Activated naive CD8-positive, alpha-beta T cell treated with anti-CD3 and anti-CD28 coated beads, Interleukin-2, amount 10 ng/mL, durations not matched to agents 7 days and 5 days (primary cell): ENCODE data around the gene PPP4R3A. TPM values are rescaled to one million over a fixed set of nuclear protein-coding genes. Genes with fewer than 3 reads are reported as not detected.

Experiments
- ATAC-seq: fragments of 150-1000 bp; cut with Tn5 transposase; one replicate; pipeline ENCODE4 v1.10.0; 2021; ENCODE audit warnings: low read depth, moderate library complexity
- POLR2A ChIA-PET: fragments of 350-600 bp; sonication (Branson Sonifier 250); formaldehyde crosslinking; loops from one replicate; lab custom pipeline; 2021; ENCODE audit warnings: antibody characterized with exemption; lab: Charles Lee
- DNase-seq: peaks from one replicate; pipeline ENCODE4 v3.0.0; 2021
- H3K27ac Mint-ChIP-seq: one replicate; pipeline ENCODE4 v1.8.0; 2022; ENCODE audit warnings: mild to moderate bottlenecking, mixed read lengths
- H3K27me3 Mint-ChIP-seq: one replicate; pipeline ENCODE4 v1.8.0; 2022; ENCODE audit warnings: mild to moderate bottlenecking, moderate library complexity, mixed read lengths
- H3K36me3 Mint-ChIP-seq: one replicate; pipeline ENCODE4 v1.8.0; 2021; ENCODE audit warnings: mild to moderate bottlenecking, mixed read lengths
- H3K4me1 Mint-ChIP-seq: one replicate; pipeline ENCODE4 v1.8.0; 2021; ENCODE audit warnings: mixed read lengths
- H3K4me3 Mint-ChIP-seq: one replicate; pipeline ENCODE4 v1.8.0; 2022; ENCODE audit warnings: mild to moderate bottlenecking, moderate library complexity, mixed read lengths
- H3K9me3 Mint-ChIP-seq: one replicate; pipeline ENCODE4 v1.8.0; 2021; ENCODE audit warnings: mixed read lengths
- total RNA-seq, 2 experiments: library from RNA; stranded (reverse); gene quantifications; one replicate each; pipeline ENCODE4 v1.2.3, GENCODE V29; 2021

The PPP4R3A gene
- total RNA-seq, 2 experiments from 2014 or later: 138 to 142 TPM

DNA sequence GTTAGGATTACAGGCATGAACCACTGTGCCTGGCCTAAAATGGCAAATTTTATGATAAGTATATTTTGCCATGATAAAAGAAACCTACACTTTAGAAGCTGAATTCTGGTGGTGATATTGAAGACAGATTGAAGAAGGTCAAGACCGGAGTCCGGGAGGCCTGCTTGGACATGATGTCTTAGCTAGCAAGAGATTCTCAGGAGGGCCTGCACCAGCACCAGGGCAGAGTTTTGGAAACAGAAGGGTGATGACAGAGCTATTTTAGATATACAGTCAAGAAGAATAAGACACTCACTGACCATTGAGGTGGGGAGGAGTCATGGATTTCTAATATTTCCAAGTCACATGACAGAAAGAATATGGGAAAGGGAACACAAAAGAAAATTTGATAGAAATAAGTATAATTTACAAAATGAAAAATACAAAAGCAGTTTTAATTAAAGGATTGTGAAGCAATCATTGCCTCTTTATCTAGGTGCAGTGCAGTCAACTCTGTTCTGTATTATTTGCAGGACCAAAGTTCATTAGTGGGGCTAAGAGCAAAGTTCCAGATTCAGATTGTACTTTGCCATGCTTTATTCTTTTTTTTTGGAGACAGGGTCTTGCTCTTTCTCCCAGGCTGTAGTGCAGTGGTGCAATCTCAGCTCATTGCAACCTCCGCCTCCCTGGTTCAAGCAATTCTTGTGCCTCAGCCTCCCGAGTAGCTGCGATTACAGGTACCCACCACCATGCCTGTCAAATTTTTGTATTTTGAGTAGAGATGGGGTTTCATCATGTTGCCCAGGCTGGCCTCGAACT lies 9.3 kb upstream of the PPP4R3A start:
- POLR2A ChIA-PET: no interaction called here
- H3K27me3 Mint-ChIP-seq: peaks cover 15% of the 10 kb centered on the region

DNA sequence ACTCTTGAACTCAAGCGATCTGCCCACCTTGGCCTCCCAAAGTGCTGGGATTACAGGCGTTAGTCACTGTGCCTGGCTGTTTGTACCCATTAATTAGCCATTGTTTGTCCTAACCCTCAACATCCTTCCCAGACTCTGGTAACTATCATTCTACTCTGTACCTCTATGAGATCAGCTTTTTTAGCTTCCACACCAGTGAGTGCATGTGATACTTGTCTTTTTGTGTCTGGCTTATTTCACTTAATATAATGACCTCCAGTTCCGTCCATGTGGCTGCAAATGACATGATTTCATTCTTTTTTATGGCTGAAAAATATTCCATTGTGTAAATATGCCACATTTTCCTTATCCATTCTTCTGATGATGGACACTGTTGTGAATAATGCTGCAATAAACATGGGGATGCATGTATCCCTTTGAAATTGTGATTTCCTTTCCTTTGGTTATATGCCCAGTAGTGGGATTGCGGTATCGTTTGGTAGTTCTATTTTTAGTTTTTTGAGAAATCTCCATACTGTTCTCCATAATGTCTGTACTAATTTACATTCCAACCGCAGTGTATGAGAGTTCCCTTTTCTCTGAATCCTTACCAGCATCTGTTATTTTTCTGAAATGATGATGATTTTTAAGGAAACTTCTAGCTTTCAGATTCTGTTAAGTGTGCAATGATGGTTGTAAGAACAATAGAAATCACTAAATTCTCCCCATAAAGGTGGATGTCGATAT lies 6.7 kb upstream of the PPP4R3A start:
- no peaks in the 10 kb centered on the region for H3K4me1 Mint-ChIP-seq
- ATAC-seq (no peak), DNase-seq (no peak)
- H3K27ac Mint-ChIP-seq: no peak overlapping the region
- POLR2A ChIA-PET: no interaction called here
- H3K27me3 Mint-ChIP-seq: peaks cover 10% of the 10 kb centered on the region
- H3K36me3 Mint-ChIP-seq: no peaks in the 10 kb centered on the region
- H3K9me3 Mint-ChIP-seq: peaks cover 2% of the 10 kb centered on the region
- no peak overlapping the region for H3K4me3 Mint-ChIP-seq

More for the DNA sequence above, 9.3 kb upstream of the PPP4R3A start:
- no peaks in the 10 kb centered on the region for H3K4me1 Mint-ChIP-seq
- H3K9me3 Mint-ChIP-seq: peaks cover 2% of the 10 kb centered on the region
- ATAC-seq (no peak), DNase-seq (no peak)
- H3K36me3 Mint-ChIP-seq: no peaks in the 10 kb centered on the region
- H3K27ac Mint-ChIP-seq: no peak overlapping the region
- no peak overlapping the region for H3K4me3 Mint-ChIP-seq

GRCh38 chr14:91515979-91516378 lies 5.9 kb upstream of the PPP4R3A start:
- H3K27ac Mint-ChIP-seq: no peak overlapping the region
- POLR2A ChIA-PET: no interaction called here
- peaks cover 2% of the 10 kb centered on the region for H3K9me3 Mint-ChIP-seq
- H3K4me1 Mint-ChIP-seq: peaks cover 2% of the 10 kb centered on the region
- H3K27me3 Mint-ChIP-seq: peaks cover 10% of the 10 kb centered on the region
- H3K4me3 Mint-ChIP-seq: no peak overlapping the region
- ATAC-seq: no peak
- no peak for DNase-seq
- H3K36me3 Mint-ChIP-seq: no peaks in the 10 kb centered on the region

DNA sequence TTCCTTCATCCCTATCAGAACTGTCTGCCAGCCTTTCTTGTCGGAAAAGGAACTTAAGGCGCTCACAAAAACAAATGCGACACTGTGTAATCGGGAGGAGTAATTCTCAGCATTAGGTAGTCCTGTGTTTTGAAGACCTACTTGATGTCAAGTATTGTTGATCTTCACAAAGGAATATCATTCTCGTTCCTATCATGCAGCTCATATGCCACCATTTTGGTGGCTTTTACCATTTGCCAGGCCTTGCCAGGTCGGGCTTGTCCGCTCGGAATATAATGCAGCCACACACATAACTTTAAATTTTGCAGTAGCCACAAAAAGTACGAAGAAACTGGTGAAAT lies 903 bp upstream of the PPP4R3A start:
- Mint-ChIP-seq H3K27ac (peak overlapping the region; percentile 100), H3K27me3 (peaks cover 2% of the 10 kb centered on the region), H3K36me3 (peaks cover 16% of the 10 kb centered on the region), H3K4me3 (peak overlapping the region; percentile 88), H3K4me1 (peaks cover 11% of the 10 kb centered on the region), H3K9me3 (no peaks in the 10 kb centered on the region)
- ATAC-seq: no peak
- no peak for DNase-seq
- POLR2A ChIA-PET: interaction anchor here (1.6 kb wide), 1 partner anchor 347 kb away, joined by 3 read pairs; no protein-coding TSS in a partner anchor

DNA sequence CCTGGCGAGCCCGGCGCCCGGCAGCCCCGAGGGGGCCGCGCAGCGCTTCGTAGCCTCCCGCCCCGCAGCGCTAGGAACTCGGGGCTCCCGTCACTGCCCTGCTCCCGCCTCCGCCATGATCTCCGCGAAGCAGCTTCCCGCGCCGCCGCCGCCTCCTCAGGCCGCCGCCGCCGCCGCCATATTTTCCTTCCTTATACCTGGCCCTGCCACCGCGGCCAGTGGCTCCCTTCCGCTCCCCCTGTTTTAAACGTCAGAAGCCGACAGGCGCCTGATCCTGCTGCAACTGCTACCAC lies 286 bp downstream of the PPP4R3A start:
- Mint-ChIP-seq H3K4me3 (peak overlapping the region; percentile 88), H3K36me3 (peaks cover 20% of the 10 kb centered on the region), H3K27ac (peak overlapping the region; percentile 100), H3K4me1 (peaks cover 18% of the 10 kb centered on the region), H3K27me3 (no peaks in the 10 kb centered on the region), H3K9me3 (no peaks in the 10 kb centered on the region)
- DNase-seq (no peak), ATAC-seq (peak; percentile 32)
- POLR2A ChIA-PET: interaction anchor here (0.7 to 2.5 kb wide), 17 partner anchors 9 to 1126 kb away, joined by 3 to 17 read pairs (median 3); partner anchors contain the start of genes FBLN5, TC2N and TRIP11

DNA sequence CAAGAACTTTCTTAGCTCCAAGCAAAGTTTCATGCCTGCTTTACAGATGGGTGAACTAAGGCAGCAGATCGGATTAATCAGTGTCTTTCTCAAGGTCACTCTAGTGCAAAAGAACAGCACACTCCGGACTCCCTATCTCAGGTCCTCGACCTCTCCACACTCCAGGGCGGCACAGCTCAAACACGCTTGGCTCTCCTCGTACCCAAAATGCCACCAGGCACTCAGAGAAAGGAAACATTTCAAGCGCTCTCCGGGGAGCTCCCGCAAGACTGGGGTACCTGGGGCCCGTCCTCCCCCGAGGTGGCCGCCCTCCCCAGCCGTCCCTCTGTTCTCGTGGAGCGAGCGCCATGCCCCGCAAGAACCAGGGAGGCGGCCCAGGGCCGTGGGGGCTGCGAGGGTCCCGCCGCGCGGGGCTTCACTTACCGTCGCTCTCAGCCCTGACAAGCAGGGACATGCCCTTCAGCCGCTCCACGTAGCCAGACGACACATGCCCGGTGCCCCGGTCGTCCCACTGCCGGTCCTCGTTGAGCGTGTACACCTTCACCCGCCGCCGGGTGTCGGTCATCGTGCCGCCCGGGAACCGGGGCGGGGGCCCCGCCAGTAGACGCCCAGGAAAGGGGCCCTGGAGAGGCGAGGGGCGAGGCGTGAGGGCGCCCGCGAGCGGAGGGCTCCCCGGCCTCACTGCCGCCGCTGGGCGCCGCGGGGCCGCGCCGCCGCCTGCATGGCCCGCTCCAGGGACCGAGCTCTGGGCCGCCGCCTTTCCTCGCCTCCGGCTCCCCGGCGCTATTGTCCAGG lies 830 bp downstream of the PPP4R3A start:
- H3K4me3 Mint-ChIP-seq: peak overlapping the region; percentile 98
- peaks cover 23% of the 10 kb centered on the region for H3K36me3 Mint-ChIP-seq
- H3K27me3 Mint-ChIP-seq: no peaks in the 10 kb centered on the region
- peaks cover 20% of the 10 kb centered on the region for H3K4me1 Mint-ChIP-seq
- peak; percentile 8 for ATAC-seq
- DNase-seq: peak; percentile 70
- H3K27ac Mint-ChIP-seq: peak overlapping the region; percentile 90
- POLR2A ChIA-PET: interaction anchor here (0.7 to 2.5 kb wide), 17 partner anchors 9 to 1125 kb away, joined by 3 to 17 read pairs (median 3); partner anchors contain the start of genes FBLN5, TC2N and TRIP11
- no peaks in the 10 kb centered on the region for H3K9me3 Mint-ChIP-seq

GRCh38 chr14:91508105-91508504 lies 2.0 kb downstream of the PPP4R3A start:
- Mint-ChIP-seq H3K36me3 (peaks cover 29% of the 10 kb centered on the region), H3K4me3 (peak overlapping the region; percentile 98)

DNA sequence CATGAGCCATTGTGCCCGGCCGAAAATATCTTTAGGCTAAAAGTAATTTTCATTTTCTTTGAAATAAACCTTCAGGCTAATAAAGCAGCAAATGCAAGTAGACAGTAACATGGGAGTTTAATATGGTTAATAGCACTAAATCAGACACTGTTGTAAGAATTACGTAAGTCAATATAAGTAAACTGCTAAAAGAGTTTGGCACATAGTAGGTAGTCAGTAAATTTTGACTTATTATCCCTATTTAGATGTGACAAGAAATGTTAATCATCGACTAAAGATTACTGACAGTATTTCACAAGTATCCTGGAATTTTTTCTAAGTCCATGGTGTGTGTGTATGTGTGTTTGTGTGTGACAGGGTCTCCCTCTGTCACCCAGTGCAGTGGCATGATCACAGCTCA lies 3.9 kb downstream of the PPP4R3A start:
- H3K4me1 Mint-ChIP-seq: peaks cover 34% of the 10 kb centered on the region
- H3K27ac Mint-ChIP-seq: no peak overlapping the region
- ATAC-seq: no peak
- no peaks in the 10 kb centered on the region for H3K9me3 Mint-ChIP-seq
- H3K4me3 Mint-ChIP-seq: peak overlapping the region; percentile 55
- DNase-seq: no peak
- POLR2A ChIA-PET: interaction anchor here (1.0 to 1.1 kb wide), 2 partner anchors 15 to 106 kb away, joined by 3 to 4 read pairs; no protein-coding TSS in a partner anchor
- H3K27me3 Mint-ChIP-seq: no peaks in the 10 kb centered on the region
- peaks cover 38% of the 10 kb centered on the region for H3K36me3 Mint-ChIP-seq

More at GRCh38 chr14:91508105-91508504, 2.0 kb downstream of the PPP4R3A start:
- Mint-ChIP-seq H3K4me1 (peaks cover 26% of the 10 kb centered on the region), H3K27me3 (no peaks in the 10 kb centered on the region), H3K9me3 (no peaks in the 10 kb centered on the region), H3K27ac (peak overlapping the region; percentile 90)
- DNase-seq (no peak), ATAC-seq (no peak)
- POLR2A ChIA-PET: interaction anchor here (2.5 kb wide), 1 partner anchor 532 kb away, joined by 17 read pairs; the partner anchor contains the start of gene TRIP11

GRCh38 chr14:91503000-91503504 lies 7.1 kb downstream of the PPP4R3A start:
- peaks cover 36% of the 10 kb centered on the region for H3K4me1 Mint-ChIP-seq
- peaks cover 37% of the 10 kb centered on the region for H3K36me3 Mint-ChIP-seq
- H3K27me3 Mint-ChIP-seq: no peaks in the 10 kb centered on the region
- DNase-seq (no peak), ATAC-seq (no peak)
- H3K4me3 Mint-ChIP-seq: no peak overlapping the region
- no peak overlapping the region for H3K27ac Mint-ChIP-seq
- H3K9me3 Mint-ChIP-seq: no peaks in the 10 kb centered on the region
- POLR2A ChIA-PET: no interaction called here

DNA sequence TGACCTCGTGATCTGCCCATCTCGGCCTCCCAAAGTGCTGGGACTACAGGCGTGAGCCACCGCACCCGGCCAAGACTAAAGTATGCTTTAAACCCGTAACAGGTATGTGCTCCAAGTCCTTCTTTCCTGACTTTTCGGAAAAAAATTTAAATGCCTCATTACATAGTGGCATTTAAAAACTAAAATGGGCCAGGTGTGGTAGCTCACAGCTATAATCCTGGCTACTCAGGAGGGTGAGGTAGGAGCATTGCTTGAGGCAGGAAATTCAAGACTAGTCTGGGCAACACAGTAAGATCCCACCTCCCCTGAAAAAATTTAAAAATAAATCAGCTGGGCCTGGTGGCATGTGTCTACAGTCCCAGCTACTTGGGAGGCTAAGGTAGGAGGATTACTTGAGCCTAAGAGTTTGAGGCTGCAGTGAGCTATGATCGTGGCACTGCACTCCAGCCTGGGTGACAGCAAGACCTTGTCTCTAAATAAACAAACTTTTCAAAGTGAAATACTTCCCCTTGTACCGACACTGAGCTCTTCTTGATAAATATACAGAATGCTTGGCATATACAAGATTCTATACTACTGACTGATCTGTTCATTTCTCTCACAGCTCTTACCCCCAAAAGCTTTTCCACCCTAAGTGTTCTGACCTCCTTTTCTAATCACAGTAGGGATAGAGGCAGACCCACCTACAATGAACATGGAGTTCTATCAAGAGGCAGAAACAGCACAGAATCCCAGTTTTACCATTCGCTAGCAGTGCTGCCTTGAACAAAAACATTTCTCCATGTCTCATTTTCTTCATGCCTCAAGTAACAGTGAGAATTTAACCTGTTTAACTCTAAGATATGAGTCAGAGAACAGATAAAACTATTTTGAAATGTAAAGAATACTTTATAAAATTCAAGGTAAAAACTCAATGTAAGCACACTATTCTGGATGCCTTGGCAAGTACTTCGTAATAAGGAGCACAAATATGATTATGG lies 7.9 kb downstream of the PPP4R3A start:
- H3K4me3 Mint-ChIP-seq: no peak overlapping the region
- no peak overlapping the region for H3K27ac Mint-ChIP-seq
- no peaks in the 10 kb centered on the region for H3K9me3 Mint-ChIP-seq
- POLR2A ChIA-PET: no interaction called here
- H3K4me1 Mint-ChIP-seq: peaks cover 44% of the 10 kb centered on the region
- DNase-seq: no peak
- H3K36me3 Mint-ChIP-seq: peaks cover 42% of the 10 kb centered on the region
- no peaks in the 10 kb centered on the region for H3K27me3 Mint-ChIP-seq
- no peak for ATAC-seq

GRCh38 chr14:91501348-91501747 lies 8.8 kb downstream of the PPP4R3A start:
- no peaks in the 10 kb centered on the region for H3K9me3 Mint-ChIP-seq
- peaks cover 40% of the 10 kb centered on the region for H3K36me3 Mint-ChIP-seq
- no peaks in the 10 kb centered on the region for H3K27me3 Mint-ChIP-seq
- peaks cover 47% of the 10 kb centered on the region for H3K4me1 Mint-ChIP-seq
- POLR2A ChIA-PET: interaction anchor here (1.3 kb wide), 1 partner anchor 8 kb away, joined by 6 read pairs; the partner anchor contains the start of gene PPP4R3A
- H3K27ac Mint-ChIP-seq: no peak overlapping the region
- ATAC-seq (no peak), DNase-seq (no peak)
- H3K4me3 Mint-ChIP-seq: no peak overlapping the region

DNA sequence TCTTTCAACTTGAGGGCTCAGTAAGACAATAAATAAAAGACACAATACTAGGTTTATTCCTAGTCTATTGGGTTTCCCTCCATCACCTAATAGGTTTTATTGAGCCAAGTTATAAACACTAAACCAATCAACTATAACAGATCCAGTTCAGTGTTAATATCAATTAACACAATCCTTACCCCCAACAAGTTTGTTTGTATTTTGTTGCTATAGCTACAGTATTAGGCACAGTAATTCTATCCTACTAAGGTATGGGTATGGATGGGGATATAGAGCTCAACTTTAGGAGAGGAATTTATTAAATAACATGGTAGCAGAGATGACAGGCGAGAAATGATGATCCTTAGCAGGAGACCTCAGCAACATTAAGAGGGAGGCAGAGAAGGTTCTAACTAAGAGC lies 13.3 kb downstream of the PPP4R3A start:
- Mint-ChIP-seq H3K4me1 (peaks cover 58% of the 10 kb centered on the region), H3K9me3 (no peaks in the 10 kb centered on the region), H3K27ac (peak overlapping the region; percentile 3), H3K27me3 (no peaks in the 10 kb centered on the region), H3K36me3 (peaks cover 33% of the 10 kb centered on the region), H3K4me3 (peak overlapping the region; percentile 29)
- POLR2A ChIA-PET: interaction anchor here (1.1 to 1.4 kb wide), 2 partner anchors 13 to 16 kb away, joined by 3 to 8 read pairs; partner anchors contain the start of gene PPP4R3A
- no peak for ATAC-seq
- DNase-seq: no peak
